Measurements from ENCODE around the gene HLA-DRA.

DNA sequence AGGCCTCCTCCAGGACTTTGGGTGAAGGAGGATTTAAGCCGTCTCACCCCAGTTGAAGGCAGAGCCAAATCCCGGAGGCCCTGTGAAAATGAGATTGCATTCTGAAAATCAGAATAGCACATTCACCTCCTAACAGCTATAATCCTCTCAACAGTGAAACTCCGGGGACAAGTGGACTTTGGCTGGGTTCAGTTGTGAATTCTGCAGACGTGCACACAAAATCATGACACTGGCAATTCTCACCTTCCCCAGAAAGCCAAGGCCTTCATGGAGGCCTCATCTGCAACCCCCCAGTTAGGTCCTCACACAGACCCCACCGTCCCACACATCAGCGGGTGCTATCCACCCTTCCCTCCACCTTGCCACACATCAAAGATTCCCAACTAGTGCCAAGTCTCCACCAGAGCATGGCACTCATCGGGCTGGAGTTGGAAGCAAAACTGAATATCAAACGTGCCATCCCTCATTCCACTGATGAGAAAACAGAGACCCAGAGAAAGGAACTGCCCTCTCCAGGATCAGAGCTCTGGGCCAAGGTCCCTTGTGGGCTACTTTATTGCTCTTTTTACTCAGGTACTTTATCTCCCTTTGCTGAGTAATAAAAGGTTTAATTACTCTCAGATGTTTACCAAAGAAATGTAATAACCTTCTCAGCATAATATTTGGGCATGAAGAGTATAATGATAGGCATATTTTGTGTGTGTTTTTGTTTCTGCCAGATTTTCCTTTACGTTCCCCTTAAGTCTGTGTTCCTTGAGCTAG lies 27.9 kb upstream of the HLA-DRA start:
- TF ChIP-seq, protein P1, sequence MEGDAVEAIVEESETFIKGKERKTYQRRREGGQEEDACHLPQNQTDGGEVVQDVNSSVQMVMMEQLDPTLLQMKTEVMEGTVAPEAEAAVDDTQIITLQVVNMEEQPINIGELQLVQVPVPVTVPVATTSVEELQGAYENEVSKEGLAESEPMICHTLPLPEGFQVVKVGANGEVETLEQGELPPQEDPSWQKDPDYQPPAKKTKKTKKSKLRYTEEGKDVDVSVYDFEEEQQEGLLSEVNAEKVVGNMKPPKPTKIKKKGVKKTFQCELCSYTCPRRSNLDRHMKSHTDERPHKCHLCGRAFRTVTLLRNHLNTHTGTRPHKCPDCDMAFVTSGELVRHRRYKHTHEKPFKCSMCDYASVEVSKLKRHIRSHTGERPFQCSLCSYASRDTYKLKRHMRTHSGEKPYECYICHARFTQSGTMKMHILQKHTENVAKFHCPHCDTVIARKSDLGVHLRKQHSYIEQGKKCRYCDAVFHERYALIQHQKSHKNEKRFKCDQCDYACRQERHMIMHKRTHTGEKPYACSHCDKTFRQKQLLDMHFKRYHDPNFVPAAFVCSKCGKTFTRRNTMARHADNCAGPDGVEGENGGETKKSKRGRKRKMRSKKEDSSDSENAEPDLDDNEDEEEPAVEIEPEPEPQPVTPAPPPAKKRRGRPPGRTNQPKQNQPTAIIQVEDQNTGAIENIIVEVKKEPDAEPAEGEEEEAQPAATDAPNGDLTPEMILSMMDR (IDR thresholded peaks at IDR 0.05) = no peak
- TF ChIP-seq POLR2A (IDR thresholded peaks at IDR 0.05) = no peak
